ENCODE data around the gene ACVRL1. TPM values are rescaled to one million over a fixed set of nuclear protein-coding genes. Genes with fewer than 3 reads are reported as not detected.

Gene ACVRL1
- total RNA-seq, 4 donors from 2014 or later, result 46.4 to 169 (median 56.8) TPM

DNA sequence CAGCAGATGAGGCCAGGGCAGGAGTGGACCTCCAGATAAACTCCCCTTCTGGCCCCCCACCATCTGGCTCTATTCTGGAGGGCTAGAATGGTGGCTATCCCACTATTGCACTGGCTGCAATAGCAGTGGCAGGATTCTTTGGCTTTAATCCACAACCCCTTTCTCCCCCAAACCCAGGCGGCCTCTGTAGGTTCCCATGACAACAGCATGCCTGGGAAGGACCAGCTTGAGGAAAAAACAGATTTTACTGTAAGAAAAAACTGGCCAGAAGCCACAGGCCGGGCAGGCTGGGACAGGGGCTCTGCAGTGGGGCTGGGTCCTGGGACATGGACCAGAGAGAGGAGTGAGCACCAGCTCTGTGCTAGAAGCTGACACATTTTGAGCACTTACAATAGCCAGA is 30.6 kb downstream of the ACVRL1 start:
- H3K36me3 ChIP-seq, result no peaks in the 10 kb centered on the region
- no peak overlapping the region for H3K27ac ChIP-seq
- no peak overlapping the region for H3K4me3 ChIP-seq
- H3K9me3 ChIP-seq, result no peaks in the 10 kb centered on the region
- TF ChIP-seq POLR2A (IDR thresholded peaks at IDR 0.05), result no peak
- no peak for TF ChIP-seq CTCF (IDR thresholded peaks at IDR 0.05)
- H3K4me1 ChIP-seq, result no peaks in the 10 kb centered on the region
- DNase-seq, result no peak
- H3K27me3 ChIP-seq, result no peaks in the 10 kb centered on the region

DNA sequence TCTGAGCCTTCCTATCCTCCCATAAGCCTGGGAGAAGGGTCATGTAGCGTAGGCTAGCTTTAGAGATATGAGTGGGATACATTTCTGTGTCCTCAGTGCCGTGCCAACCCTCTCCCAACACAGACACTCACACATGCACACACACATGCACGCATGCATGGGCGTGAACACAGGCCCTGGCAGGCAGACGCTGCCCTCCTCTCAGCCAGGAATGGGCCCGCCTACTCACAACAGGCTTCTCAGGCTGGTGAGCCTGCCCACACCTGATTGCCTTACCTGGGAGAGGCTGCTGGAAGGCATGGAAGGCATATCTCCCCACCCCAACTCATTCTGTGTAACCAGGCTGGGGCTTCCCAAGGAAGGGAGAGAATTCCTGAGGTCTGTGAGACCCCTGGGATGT is 31.4 kb downstream of the ACVRL1 start:
- no peaks in the 10 kb centered on the region for H3K4me1 ChIP-seq
- no peaks in the 10 kb centered on the region for H3K36me3 ChIP-seq
- H3K27me3 ChIP-seq, result no peaks in the 10 kb centered on the region
- no peaks in the 10 kb centered on the region for H3K9me3 ChIP-seq
- no peak for TF ChIP-seq CTCF (IDR thresholded peaks at IDR 0.05)
- no peak for TF ChIP-seq POLR2A (IDR thresholded peaks at IDR 0.05)
- no peak overlapping the region for H3K4me3 ChIP-seq
- DNase-seq, result peak in 1 of 3 donors; percentile 53
- no peak overlapping the region for H3K27ac ChIP-seq

DNA sequence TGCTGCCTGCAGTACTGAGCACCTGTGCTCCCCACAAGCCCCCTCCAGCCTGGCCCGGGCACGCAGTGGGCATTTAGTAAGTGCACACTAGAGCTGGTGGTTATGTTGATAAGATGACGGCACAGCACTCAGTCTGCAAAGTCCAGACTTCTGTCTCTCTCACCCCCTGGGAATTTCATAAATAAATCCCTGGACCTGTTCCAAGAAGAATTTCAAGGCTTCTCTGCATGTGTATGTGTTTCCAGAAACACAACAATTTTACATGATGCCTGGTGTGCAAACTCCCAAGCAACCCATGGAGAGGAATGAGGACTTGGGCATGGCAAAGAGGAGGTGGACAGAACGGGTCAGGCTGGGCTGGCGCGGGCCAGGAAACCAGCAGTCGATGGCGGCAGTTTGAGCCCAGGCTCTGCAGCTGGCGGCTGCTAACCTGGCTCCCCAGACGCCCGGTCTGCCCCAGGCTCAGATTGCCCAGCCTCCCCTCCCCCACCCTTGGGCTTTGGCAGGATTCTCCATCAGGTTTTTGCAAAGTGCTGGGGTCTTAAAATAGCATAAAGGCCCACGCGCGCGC is 33.8 kb downstream of the ACVRL1 start:
- no peak for DNase-seq
- Histone ChIP-seq H3K27ac (no peak overlapping the region), H3K36me3 (no peaks in the 10 kb centered on the region), H3K9me3 (no peaks in the 10 kb centered on the region), H3K27me3 (no peaks in the 10 kb centered on the region), H3K4me1 (no peaks in the 10 kb centered on the region), H3K4me3 (no peak overlapping the region)
- TF ChIP-seq POLR2A (IDR thresholded peaks at IDR 0.05), result no peak
- no peak for TF ChIP-seq CTCF (IDR thresholded peaks at IDR 0.05)

- H3K27ac ChIP-seq, result no peak overlapping the region
- no peak for TF ChIP-seq CTCF (IDR thresholded peaks at IDR 0.05)
- H3K4me3 ChIP-seq, result no peak overlapping the region
- H3K9me3 ChIP-seq, result no peaks in the 10 kb centered on the region
- H3K4me1 ChIP-seq, result no peaks in the 10 kb centered on the region
- no peaks in the 10 kb centered on the region for H3K36me3 ChIP-seq
- H3K27me3 ChIP-seq, result no peaks in the 10 kb centered on the region
- no peak for DNase-seq
These were observed 34.3 kb downstream of the ACVRL1 start for GRCh38 chr12:51941604-51942003.

GRCh38 chr12:51942056-51942455 is 34.8 kb downstream of the ACVRL1 start:
- TF ChIP-seq POLR2A (IDR thresholded peaks at IDR 0.05) (no peak), CTCF (IDR thresholded peaks at IDR 0.05) (no peak)
- no peaks in the 10 kb centered on the region for H3K27me3 ChIP-seq
- no peaks in the 10 kb centered on the region for H3K4me1 ChIP-seq
- H3K4me3 ChIP-seq, result no peak overlapping the region
- H3K36me3 ChIP-seq, result no peaks in the 10 kb centered on the region
- no peaks in the 10 kb centered on the region for H3K9me3 ChIP-seq
- no peak for DNase-seq
- H3K27ac ChIP-seq, result no peak overlapping the region

- TF ChIP-seq CTCF (IDR thresholded peaks at IDR 0.05), result no peak
- no peak for TF ChIP-seq POLR2A (IDR thresholded peaks at IDR 0.05)
- H3K4me3 ChIP-seq, result no peak overlapping the region
- no peaks in the 10 kb centered on the region for H3K27me3 ChIP-seq
- H3K4me1 ChIP-seq, result no peaks in the 10 kb centered on the region
- no peaks in the 10 kb centered on the region for H3K36me3 ChIP-seq
- H3K9me3 ChIP-seq, result no peaks in the 10 kb centered on the region
- no peak overlapping the region for H3K27ac ChIP-seq
- DNase-seq, result no peak
These were observed 35.2 kb downstream of the ACVRL1 start for GRCh38 chr12:51942501-51943000.
